Measurements from ENCODE around the gene RGS3. TPM values are rescaled to one million over a fixed set of nuclear protein-coding genes. Genes with fewer than 3 reads are reported as not detected.
"Not testable (repeated sequence)": the region's sequence is repeated elsewhere in the genome, so short reads cannot be mapped to it uniquely, and the experiment has no call there.

The RGS3 gene
- total RNA-seq, 4 donors from 2014 or later = 43.9 to 122 (median 72.7) TPM

DNA sequence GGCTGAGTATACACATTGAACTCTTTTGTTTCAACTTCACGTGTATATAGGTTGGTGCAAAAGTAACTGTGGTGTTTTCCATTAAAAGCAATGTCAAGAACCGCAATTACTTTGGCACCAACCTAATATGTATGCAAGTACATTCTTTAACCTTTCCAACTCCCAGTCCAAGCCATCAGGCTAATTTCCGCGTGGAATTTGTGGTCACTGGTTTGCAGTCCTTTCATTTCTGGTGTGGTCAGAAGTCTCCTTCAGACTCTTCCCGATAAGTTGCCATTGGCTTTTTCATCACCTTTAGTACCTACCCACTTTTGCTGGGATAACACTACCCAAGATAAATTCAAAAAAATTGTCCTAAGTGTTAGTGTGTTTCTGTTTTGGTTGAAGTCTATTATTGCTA is 84.0 kb downstream of the RGS3 start:
- no peak overlapping the region for H3K4me3 ChIP-seq
- no peak for ATAC-seq
- peaks cover 0 to 20% of the 10 kb centered on the region in 2 donors for H3K36me3 ChIP-seq
- no peaks in the 10 kb centered on the region for H3K9me3 ChIP-seq
- H3K27me3 ChIP-seq = no peaks in the 10 kb centered on the region
- 84 to 98% methylated on average over 5 of the region's 5 CpGs for WGBS, 2 donors (ENCODE audit: low coverage in 1 of 2)
- peaks cover 4 to 47% (median 12%) of the 10 kb centered on the region in 3 donors for H3K4me1 ChIP-seq
- peak overlapping the region in 1 of 4 donors; percentile 64 for H3K27ac ChIP-seq
- no peak for TF ChIP-seq POLR2AphosphoS5 (IDR thresholded peaks at IDR 0.05)
- TF ChIP-seq, protein P1, sequence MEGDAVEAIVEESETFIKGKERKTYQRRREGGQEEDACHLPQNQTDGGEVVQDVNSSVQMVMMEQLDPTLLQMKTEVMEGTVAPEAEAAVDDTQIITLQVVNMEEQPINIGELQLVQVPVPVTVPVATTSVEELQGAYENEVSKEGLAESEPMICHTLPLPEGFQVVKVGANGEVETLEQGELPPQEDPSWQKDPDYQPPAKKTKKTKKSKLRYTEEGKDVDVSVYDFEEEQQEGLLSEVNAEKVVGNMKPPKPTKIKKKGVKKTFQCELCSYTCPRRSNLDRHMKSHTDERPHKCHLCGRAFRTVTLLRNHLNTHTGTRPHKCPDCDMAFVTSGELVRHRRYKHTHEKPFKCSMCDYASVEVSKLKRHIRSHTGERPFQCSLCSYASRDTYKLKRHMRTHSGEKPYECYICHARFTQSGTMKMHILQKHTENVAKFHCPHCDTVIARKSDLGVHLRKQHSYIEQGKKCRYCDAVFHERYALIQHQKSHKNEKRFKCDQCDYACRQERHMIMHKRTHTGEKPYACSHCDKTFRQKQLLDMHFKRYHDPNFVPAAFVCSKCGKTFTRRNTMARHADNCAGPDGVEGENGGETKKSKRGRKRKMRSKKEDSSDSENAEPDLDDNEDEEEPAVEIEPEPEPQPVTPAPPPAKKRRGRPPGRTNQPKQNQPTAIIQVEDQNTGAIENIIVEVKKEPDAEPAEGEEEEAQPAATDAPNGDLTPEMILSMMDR (IDR thresholded peaks at IDR 0.05) = no peak
- no peak for TF ChIP-seq EP300 (IDR thresholded peaks at IDR 0.05)
- TF ChIP-seq POLR2A (IDR thresholded peaks at IDR 0.05) = no peak

DNA sequence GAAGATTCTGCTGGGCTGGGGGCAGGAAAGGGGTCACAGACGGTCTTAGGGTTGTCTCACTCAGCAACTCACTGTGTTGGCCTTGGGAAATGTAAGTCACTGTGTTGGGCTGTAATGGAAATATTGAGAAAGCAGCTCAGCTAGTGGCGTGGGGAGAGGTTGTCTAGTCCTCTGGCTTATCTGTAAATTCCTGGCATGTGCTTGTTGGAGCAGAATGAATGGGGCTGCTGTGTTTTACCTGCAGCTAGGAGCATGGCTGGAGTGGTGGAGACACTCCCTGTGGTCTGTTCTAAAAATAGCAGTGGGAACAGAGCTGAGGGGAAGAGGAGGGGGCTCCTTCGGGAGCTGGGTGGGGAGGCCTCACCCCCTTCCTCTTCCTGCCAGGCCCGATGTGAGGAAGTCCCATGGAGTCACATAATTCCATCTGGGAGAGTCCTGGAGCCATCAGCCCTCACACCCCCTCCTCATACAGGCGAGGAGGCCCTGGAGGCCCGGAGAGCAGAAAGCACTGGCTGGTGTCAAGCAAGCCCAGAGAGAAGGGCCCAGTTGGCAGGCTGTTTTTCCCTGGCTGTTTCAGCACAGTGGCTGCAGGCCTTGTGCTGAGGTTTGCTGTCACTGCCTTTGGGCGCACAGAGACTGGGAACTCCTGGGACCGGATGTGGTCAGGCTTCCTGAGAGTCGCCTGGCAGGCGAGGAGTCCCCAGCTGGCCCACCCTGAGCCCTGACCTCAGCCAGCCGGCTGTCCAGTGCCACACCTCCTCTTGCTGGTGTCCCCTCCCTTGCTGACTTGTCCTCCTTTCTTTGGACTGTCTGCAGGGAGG is 84.9 kb downstream of the RGS3 start:
- H3K27me3 ChIP-seq = no peaks in the 10 kb centered on the region
- H3K4me3 ChIP-seq = no peak overlapping the region

DNA sequence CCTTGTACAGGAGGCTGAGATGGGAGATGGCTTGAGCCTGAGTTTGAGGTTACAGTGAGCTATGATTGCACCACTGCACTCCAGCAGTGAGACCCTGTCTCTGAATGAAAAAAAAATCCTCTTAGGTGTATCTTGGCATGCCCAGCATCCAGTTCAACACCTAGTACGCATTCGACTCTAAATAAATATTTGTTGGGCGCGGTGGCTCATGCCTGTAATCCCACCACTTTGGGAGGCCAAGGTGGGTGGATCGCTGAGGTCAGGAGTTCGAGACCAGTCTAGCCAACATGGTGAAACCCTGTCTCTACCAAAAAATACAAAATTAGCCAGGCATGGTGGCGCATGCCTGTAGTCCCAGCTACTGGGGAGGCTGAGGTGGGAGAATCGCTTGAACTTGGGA is 86.4 kb downstream of the RGS3 start:
- H3K9me3 ChIP-seq, H3K27ac ChIP-seq, H3K4me3 ChIP-seq, ATAC-seq, H3K27me3 ChIP-seq, H3K36me3 ChIP-seq: not testable (repeated sequence)
- peaks cover 4 to 38% (median 12%) of the 10 kb centered on the region in 3 donors for H3K4me1 ChIP-seq
- WGBS, 2 donors (ENCODE audit: low coverage in 1 of 2) = 91 to 94% methylated on average over 4 to 8 of the region's 8 CpGs

More for the DNA sequence above, 84.9 kb downstream of the RGS3 start:
- H3K9me3 ChIP-seq = no peaks in the 10 kb centered on the region
- H3K4me1 ChIP-seq = peaks cover 4 to 38% (median 12%) of the 10 kb centered on the region in 3 donors
- peak overlapping the region; percentile 26 to 73 (median 52) for H3K27ac ChIP-seq
- peak; percentile 83 for ATAC-seq
- TF ChIP-seq POLR2AphosphoS5 (IDR thresholded peaks at IDR 0.05) (peak; percentile 23), POLR2A (IDR thresholded peaks at IDR 0.05) (no peak)
- peaks cover 0 to 10% of the 10 kb centered on the region in 2 donors for H3K36me3 ChIP-seq
- WGBS, 2 donors (ENCODE audit: low coverage in 1 of 2) = 25% methylated on average over 2 of the region's 11 CpGs; no CpG with 5 or more reads in 1 of the 2 donors

DNA sequence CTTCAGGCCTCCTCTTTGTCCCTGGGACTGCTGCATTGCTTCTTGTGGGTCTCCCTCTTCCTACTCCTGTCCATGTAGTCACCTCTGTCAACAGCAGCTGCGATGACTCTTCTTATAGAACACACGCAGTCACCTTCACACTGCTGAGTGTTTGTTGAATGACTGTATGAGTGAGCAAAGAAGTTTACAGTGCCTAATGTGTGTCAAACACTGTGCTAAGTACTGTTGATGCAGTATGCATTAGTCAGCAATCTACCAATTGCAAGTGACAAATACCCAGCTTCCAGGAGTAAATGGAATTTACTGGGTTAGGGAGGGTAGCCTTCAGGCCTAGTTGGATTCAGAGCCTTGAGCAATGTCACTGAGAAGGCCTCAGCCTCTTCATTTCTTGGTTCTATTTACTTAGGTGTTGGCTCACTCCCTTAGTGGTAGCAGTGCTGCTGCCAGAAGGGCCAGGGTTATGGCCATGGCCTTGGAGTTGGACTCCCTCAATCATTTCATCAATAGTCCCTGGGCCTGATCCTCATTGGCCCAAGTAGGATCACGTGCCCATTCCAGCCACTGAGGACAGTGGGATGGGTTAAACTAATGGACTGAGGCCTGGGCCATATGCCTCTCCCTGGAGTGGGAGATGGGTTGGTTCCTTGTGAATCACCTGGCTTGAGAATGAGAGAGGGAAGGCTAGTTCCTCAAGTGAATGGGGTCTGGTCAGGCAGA is 93.5 kb downstream of the RGS3 start:
- ATAC-seq = no peak
- H3K4me3 ChIP-seq = no peak overlapping the region
- no peaks in the 10 kb centered on the region for H3K36me3 ChIP-seq
- no peaks in the 10 kb centered on the region for H3K27me3 ChIP-seq
- peak overlapping the region in 2 of 4 donors; percentile 0 to 73 for H3K27ac ChIP-seq
- H3K9me3 ChIP-seq = no peaks in the 10 kb centered on the region
- peak; percentile 20 for TF ChIP-seq POLR2AphosphoS5 (IDR thresholded peaks at IDR 0.05)
- TF ChIP-seq POLR2A (IDR thresholded peaks at IDR 0.05) = no peak
- no peak for TF ChIP-seq EP300 (IDR thresholded peaks at IDR 0.05)
- WGBS, 2 donors (ENCODE audit: low coverage in 1 of 2) = 83 to 92% methylated on average over 2 of the region's 3 CpGs
- H3K4me1 ChIP-seq = peaks cover 0 to 34% (median 10%) of the 10 kb centered on the region in 3 donors

DNA sequence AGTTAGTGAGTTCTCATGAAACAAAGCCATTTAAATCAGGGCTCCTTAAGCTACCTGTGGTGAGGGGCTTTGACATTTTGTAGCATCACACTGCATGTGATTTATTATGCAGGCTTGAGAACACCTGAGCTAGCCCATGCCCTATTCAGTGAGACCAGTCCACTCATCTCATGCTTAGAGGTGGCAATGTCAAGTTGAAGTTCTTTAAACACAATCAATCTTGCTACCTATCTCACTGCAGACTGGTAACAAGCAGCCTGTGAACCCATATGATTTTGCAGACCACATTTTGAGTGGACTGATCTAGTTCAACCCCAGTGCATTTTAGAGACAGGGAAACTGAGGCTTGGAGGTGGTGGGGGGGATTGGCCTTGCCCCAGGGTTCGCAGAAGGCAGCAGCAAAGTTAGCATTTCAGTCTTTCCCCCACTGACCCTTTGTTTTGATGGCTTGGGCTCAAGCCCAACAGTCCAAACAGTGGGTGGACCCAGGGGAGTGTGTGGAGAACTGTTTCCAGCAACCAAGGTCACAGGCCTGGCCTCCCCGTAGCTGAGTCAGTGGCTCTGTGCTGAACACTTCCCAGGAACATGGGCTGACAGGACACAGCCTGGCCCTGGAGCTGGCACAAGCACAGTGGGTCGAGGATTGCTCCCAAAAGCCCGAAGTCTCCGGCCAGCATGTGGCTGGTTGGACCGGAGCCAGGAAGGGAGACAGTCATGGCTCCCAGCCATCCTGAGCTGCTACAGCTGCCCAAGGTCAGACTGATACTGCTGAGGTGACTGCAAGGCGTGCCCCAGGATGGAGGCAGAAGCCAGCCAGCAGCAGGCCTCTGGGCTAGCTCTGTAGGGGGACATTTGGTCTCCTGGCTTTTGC is 95.3 kb downstream of the RGS3 start:
- ATAC-seq = peak; percentile 91
- Histone ChIP-seq H3K27ac (peak overlapping the region; percentile 1 to 81 (median 62)), H3K4me3 (no peak overlapping the region), H3K4me1 (peaks cover 0 to 49% (median 17%) of the 10 kb centered on the region in 3 donors), H3K9me3 (no peaks in the 10 kb centered on the region), H3K27me3 (no peaks in the 10 kb centered on the region), H3K36me3 (no peaks in the 10 kb centered on the region)
- TF ChIP-seq POLR2AphosphoS5 (IDR thresholded peaks at IDR 0.05) = peak; percentile 87
- no peak for TF ChIP-seq EP300 (IDR thresholded peaks at IDR 0.05)
- WGBS, 2 donors (ENCODE audit: low coverage in 1 of 2) = no CpG with 5 or more reads among the region's 7 CpGs

DNA sequence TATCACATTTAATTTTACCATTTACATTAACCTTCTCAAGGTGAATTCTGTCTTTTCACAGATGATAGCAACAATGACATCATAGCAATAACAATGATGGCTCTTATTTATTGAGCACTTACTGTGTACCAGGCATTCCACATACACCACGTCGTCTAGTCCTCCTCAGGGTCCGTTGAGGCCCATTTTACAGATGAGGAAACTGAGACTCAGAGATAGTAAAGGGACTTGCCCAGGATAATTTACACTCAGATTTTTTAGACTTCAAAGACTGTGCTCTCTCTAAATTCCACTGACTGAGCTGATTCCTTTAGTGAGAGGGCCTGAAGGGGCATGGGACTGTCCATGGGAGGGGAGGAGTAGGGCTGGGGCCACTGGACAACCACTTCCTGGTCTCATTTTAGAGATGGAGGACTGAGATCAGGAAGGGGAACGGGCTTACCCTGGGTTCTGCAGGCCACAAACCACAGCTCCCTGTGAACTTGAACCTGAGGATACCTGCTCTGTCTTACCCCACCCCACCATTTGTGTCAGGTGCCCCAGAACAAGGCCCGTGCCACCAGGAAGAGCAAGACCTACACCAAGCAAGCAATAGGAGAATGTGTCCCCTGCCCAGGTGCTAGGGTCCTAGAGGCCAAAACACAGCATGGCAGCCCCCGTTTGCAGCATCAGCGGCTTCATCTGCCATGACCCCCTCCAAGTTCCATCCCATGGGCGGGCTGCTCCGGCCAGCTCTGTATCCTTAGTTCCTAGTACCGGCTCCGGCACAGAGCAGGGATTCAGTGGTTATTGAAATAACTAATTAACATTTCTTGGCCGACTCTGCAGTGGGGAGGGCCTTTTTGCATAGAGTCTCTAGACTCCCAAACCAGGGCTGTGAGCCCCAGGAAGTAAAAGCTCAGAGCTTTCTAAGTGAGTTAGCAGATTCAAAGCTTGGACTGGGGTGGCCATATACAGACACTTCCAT is 96.6 kb downstream of the RGS3 start:
- TF ChIP-seq, protein P1 (IDR thresholded peaks at IDR 0.05) = no peak
- no peak for TF ChIP-seq POLR2AphosphoS5 (IDR thresholded peaks at IDR 0.05)
- TF ChIP-seq EP300 (IDR thresholded peaks at IDR 0.05) = no peak
- no peak for TF ChIP-seq POLR2A (IDR thresholded peaks at IDR 0.05)
- no peaks in the 10 kb centered on the region for H3K27me3 ChIP-seq
- no peak for ATAC-seq
- H3K9me3 ChIP-seq = no peaks in the 10 kb centered on the region
- H3K27ac ChIP-seq = peak overlapping the region in 3 of 4 donors; percentile 52 to 81 (median 73)
- no peak overlapping the region for H3K4me3 ChIP-seq
- peaks cover 0 to 62% (median 27%) of the 10 kb centered on the region in 3 donors for H3K4me1 ChIP-seq
- 67 to 94% methylated on average over 2 to 5 of the region's 12 CpGs for WGBS, 2 donors (ENCODE audit: low coverage in 1 of 2)
- H3K36me3 ChIP-seq = no peaks in the 10 kb centered on the region

Measured in gastroesophageal sphincter (tissue), 4 donors.